Ascending aorta (tissue), 2 donors: Measurements from ENCODE around the gene GRAMD1A. TPM values are rescaled to one million over a fixed set of nuclear protein-coding genes. Genes with fewer than 3 reads are reported as not detected.

Experiments used
- DNase-seq, 2 donors: peaks; one replicate each; pipeline ENCODE4 v3.0.0-alpha.2; 2019; ENCODE audit warnings: low spot score in 2 of 2
- H3K27ac ChIP-seq, 2 donors: fragments of 200-600 bp; sonication (generic); one replicate each; pipeline ENCODE4 v1.5.1; 2016 to 2017; ENCODE audit warnings: mild to moderate bottlenecking in 1 of 2
- H3K27me3 ChIP-seq: fragments of 200-600 bp; sonication (generic); one replicate; pipeline ENCODE4 v1.5.1; 2017
- H3K36me3 ChIP-seq, 2 donors: fragments of 200-600 bp; sonication (generic); one replicate each; pipeline ENCODE4 v1.5.1; 2016
- H3K4me1 ChIP-seq, 2 donors: fragments of 200-600 bp; sonication (generic); one replicate each; pipeline ENCODE4 v1.5.1; 2016 to 2017; ENCODE audit warnings: mild to moderate bottlenecking in 1 of 2
- H3K4me3 ChIP-seq, 2 donors: fragments of 200-600 bp; sonication (generic); one replicate each; pipeline ENCODE4 v1.5.1; 2016 to 2017; ENCODE audit warnings: mild to moderate bottlenecking in 1 of 2
- H3K9me3 ChIP-seq, 2 donors: fragments of 200-600 bp; sonication (generic); one replicate each; pipeline ENCODE4 v1.5.1; 2016
- intact Hi-C: fragments of 100-400 bp; cut with DNase I; formaldehyde crosslinking; loops from one replicate; pipeline ENCODE4 v1.15.1; 2023
- total RNA-seq: library from RNA; depleted of rRNA; stranded (reverse); fragments of >200 nt; gene quantifications from one replicate; pipeline ENCODE4 v1.1.0, GENCODE V29; 2016
- TF ChIP-seq, protein P1 (sequence below), 3 experiments: fragments of 200-600 bp in 2 of 3; fragments of 450-650 bp in 1 of 3; sonication (generic) in 2 of 3; IDR thresholded peaks; one replicate each; pipeline ENCODE4 v1.5.1; 2016 to 2019; ENCODE audit warnings: antibody characterized with exemption in 3 of 3, mild to moderate bottlenecking in 1 of 3, moderate library complexity in 1 of 3

GRAMD1A gene
- total RNA-seq, 1 donor from 2014 or later: 103 TPM

DNA sequence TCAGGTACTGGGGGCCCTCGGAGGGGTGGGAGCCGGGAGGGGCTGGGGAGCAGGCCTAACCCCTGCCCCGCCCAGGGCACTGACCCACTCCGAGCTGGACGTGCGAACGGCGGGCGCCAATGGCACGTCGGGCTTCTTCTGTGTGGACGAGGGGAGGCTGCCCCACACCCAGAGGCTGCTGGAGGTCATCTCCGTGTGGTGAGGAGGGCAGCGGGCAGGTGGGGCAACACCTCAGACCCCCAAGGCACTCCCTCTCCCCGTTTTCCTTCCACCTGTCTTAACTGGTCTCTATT is 59.6 kb downstream of the GRAMD1A start:
- Histone ChIP-seq H3K36me3 (no peaks in the 10 kb centered on the region), H3K4me1 (no peaks in the 10 kb centered on the region), H3K27ac (no peak overlapping the region), H3K27me3 (no peaks in the 10 kb centered on the region), H3K9me3 (no peaks in the 10 kb centered on the region), H3K4me3 (no peak overlapping the region)
- DNase-seq: no peak
- TF ChIP-seq, protein P1, sequence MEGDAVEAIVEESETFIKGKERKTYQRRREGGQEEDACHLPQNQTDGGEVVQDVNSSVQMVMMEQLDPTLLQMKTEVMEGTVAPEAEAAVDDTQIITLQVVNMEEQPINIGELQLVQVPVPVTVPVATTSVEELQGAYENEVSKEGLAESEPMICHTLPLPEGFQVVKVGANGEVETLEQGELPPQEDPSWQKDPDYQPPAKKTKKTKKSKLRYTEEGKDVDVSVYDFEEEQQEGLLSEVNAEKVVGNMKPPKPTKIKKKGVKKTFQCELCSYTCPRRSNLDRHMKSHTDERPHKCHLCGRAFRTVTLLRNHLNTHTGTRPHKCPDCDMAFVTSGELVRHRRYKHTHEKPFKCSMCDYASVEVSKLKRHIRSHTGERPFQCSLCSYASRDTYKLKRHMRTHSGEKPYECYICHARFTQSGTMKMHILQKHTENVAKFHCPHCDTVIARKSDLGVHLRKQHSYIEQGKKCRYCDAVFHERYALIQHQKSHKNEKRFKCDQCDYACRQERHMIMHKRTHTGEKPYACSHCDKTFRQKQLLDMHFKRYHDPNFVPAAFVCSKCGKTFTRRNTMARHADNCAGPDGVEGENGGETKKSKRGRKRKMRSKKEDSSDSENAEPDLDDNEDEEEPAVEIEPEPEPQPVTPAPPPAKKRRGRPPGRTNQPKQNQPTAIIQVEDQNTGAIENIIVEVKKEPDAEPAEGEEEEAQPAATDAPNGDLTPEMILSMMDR (IDR thresholded peaks at IDR 0.05): no peak
- intact Hi-C loops: loop anchor here (10.0 kb wide), 1 partner anchor 445 kb away; no protein-coding TSS in a partner anchor

DNA sequence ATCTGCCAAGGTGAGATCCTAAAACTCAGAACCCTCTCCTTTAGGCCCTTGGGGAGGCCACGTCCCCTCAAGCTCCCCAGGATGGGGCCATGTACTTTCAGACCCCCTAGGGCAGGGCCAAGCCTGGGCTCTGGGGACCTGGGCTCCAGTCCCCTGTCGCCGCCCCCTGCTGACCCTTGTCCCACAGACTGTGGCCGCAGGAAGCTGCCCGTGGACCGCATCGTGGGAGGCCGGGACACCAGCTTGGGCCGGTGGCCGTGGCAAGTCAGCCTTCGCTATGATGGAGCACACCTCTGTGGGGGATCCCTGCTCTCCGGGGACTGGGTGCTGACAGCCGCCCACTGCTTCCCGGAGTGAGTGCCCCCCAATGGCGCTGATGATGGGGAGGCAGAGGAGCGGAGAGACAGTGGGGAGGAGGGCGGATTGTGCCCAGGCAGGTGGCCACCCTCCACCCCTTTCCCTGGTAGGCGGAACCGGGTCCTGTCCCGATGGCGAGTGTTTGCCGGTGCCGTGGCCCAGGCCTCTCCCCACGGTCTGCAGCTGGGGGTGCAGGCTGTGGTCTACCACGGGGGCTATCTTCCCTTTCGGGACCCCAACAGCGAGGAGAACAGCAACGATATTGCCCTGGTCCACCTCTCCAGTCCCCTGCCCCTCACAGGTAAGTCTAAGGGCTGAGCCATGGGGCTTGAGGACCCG is 60.2 kb downstream of the GRAMD1A start:
- no peak for DNase-seq
- H3K9me3 ChIP-seq: no peaks in the 10 kb centered on the region
- H3K36me3 ChIP-seq: no peaks in the 10 kb centered on the region
- H3K27me3 ChIP-seq: no peaks in the 10 kb centered on the region
- TF ChIP-seq, protein P1 (IDR thresholded peaks at IDR 0.05): no peak
- H3K27ac ChIP-seq: no peak overlapping the region
- H3K4me3 ChIP-seq: no peak overlapping the region
- intact Hi-C loops: loop anchor here (10.0 kb wide), 1 partner anchor 444 kb away; no protein-coding TSS in a partner anchor
- no peaks in the 10 kb centered on the region for H3K4me1 ChIP-seq

DNA sequence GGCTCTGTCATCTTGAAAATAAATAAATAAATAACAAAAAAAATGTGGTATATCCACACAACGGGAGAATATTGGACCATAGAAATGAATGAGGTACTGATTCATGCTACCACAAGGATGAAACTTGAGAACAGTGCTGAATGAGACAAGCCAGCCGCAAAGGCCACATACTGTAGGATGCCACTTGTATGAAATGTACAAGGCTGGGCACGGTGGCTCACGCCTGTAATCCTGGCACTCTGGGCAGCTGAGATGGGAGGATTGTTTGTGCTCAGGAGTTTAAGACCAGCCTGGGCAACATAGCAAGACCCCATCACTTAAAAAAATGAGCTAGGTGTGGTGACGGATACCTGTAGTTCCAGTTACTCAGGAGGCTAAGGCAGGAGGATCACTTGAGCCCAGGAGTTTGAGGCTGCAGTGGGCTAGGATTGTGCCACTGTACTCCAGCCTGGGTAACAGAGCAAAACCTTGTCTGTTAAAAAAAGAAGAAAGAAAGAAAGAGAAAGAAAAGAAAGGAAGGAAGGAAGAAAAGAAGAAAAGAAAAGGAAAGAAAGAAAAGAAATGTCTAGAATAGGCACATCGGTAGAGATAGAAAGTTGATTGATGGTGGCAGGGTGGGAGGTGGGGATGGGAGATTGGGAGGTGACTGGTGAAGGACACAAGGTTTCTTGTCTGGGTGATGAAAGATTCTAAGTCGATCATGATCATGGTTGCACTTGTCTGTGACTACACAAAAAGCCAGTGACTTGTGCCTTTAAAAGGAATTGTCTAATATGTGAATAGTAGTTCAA is 61.7 kb downstream of the GRAMD1A start:
- no peak overlapping the region for H3K4me3 ChIP-seq

DNA sequence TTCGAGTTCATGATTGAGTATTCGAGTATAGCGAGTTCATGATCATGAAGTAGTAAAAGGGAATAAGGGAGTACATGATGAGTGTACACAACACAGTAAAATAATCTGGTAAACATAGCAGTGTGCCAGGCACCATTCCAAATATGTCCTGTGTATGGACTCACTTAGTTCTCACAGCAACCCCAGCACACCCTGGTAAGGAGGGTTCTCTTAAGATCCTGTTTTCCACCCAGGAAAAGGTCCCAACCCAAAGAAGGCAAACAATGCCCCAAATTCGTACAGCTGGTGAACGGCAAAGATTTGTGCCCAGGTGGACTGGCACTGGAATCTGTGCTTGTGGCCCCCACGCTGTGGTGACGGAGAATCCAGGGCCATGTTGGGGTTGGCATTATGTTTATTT is 62.8 kb downstream of the GRAMD1A start:
- H3K4me3 ChIP-seq: no peak overlapping the region
- no peaks in the 10 kb centered on the region for H3K9me3 ChIP-seq
- DNase-seq: no peak
- H3K4me1 ChIP-seq: no peaks in the 10 kb centered on the region
- intact Hi-C loops: loop anchor here (10.0 kb wide), 1 partner anchor 442 kb away; no protein-coding TSS in a partner anchor
- H3K27ac ChIP-seq: no peak overlapping the region
- H3K27me3 ChIP-seq: no peaks in the 10 kb centered on the region
- H3K36me3 ChIP-seq: no peaks in the 10 kb centered on the region
- TF ChIP-seq, protein P1 (IDR thresholded peaks at IDR 0.05): no peak

More for the DNA sequence above, 61.7 kb downstream of the GRAMD1A start:
- Histone ChIP-seq H3K4me1 (no peaks in the 10 kb centered on the region), H3K36me3 (no peaks in the 10 kb centered on the region), H3K9me3 (no peaks in the 10 kb centered on the region), H3K27me3 (no peaks in the 10 kb centered on the region), H3K27ac (no peak overlapping the region)
- DNase-seq: no peak
- intact Hi-C loops: loop anchor here (10.0 kb wide), 1 partner anchor 443 kb away; no protein-coding TSS in a partner anchor
- TF ChIP-seq, protein P1 (IDR thresholded peaks at IDR 0.05): no peak

DNA sequence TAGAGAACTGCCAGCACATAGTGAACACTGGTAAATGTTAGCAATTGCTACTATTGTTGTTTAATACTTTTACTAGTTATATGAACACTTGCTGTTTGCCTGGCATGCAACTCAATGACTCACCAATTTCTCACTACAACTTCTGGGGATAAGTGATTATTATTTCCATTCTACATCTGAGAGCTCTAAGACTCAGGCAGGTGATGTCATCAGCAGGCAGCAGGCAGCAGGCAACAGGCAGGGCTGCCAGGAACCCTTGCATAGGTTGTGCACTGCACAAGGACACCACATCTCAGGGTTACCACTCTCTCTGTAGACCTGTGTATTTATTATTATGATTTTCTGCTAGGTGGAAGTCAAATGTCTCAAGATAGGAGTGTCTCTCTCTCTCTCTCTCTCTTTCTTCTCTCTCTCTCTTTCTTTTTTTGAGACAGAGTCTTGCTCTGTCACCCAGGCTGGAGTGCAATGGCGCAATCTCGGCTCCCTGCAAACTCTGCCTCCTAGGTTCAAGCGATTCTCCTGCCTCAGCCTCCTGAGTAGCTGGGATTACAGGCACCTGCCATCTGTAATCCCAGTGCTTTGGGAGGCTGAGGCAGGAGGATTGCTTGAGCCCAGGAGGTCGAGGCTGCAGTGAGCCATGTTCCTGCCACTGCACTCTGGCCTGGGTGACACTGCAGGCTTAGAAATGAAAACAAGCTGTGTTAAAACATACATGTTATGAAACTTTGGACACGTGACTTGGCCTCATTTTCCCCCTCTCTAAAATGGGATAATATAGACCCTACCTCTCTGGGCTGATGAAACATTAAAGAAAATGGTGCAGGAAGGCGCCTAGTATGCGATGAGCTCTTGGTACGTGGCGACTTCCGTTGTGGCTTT is 64.1 kb downstream of the GRAMD1A start:
- no peaks in the 10 kb centered on the region for H3K4me1 ChIP-seq
- no peaks in the 10 kb centered on the region for H3K9me3 ChIP-seq
- no peaks in the 10 kb centered on the region for H3K27me3 ChIP-seq
- H3K4me3 ChIP-seq: no peak overlapping the region
- TF ChIP-seq, protein P1 (IDR thresholded peaks at IDR 0.05): no peak
- H3K36me3 ChIP-seq: no peaks in the 10 kb centered on the region
- intact Hi-C loops: loop anchor here (10.0 kb wide), 1 partner anchor 441 kb away; no protein-coding TSS in a partner anchor
- no peak for DNase-seq
- no peak overlapping the region for H3K27ac ChIP-seq
